AG09319 (cell line): ENCODE data around the gene MYBPC2.

ENCODE experiments used
- DNase-seq: peaks from one replicate; pipeline ENCODE4 v3.0.0-alpha.2; 2010; ENCODE audit warnings: low read depth; ENCODE audit errors: extremely low read depth
- CTCF ChIP-seq: IDR thresholded peaks from 2 replicates; pipeline ENCODE4 v1.5.1; 2011; ENCODE audit warnings: low read depth, mild to moderate bottlenecking, inconsistent platforms, low read length, moderate library complexity

MYBPC2 gene

GRCh38 chr19:50419022-50419579 lies 13.6 kb upstream of the MYBPC2 start:
- no peak for DNase-seq
- TF ChIP-seq CTCF = no peak

GRCh38 chr19:50419580-50420035 lies 13.1 kb upstream of the MYBPC2 start:
- no peak for TF ChIP-seq CTCF
- no peak for DNase-seq

DNA sequence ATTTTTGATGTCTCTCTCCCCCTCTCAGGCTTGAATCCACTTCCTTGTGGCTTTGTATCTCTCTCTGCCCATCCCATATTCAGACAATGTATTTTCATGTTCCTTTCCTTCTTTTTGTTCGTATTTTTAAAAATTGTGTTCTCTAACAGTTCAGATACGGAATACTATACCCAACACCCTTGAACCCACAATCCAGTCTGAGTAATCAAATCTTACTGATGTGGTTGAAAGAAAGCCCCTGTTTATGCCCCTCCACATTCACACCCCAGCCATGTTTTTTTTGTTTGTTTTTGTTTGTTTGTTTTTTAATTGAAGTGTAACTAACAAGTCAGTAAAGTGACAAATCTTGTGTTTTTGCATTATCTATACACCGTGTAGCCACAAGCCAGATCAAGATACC lies 12.6 kb upstream of the MYBPC2 start:
- no peak for DNase-seq
- no peak for TF ChIP-seq CTCF

DNA sequence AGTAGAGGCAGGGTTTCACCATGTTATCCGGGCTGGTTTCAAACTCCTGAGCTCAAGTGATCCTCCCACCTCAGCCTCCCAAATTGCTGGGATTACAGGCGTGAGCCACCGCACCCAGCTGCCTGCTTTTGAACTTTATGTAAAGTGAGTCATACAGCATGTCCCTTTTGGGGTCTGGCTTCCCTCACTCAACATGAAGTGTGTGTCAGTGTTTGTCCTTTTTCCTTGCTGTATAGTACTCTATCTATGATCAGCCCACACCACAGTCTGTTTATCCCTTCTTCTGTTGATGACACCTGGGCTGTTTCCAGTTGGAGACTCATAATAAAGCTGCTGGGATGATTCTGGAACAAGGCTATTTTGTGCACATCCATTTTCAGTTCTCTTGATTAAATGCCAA lies 11.9 kb upstream of the MYBPC2 start:
- TF ChIP-seq CTCF = no peak
- no peak for DNase-seq

- TF ChIP-seq CTCF = no peak
- no peak for DNase-seq
Measured at GRCh38 chr19:50422397-50423278, 10.1 kb upstream of the MYBPC2 start.

GRCh38 chr19:50423279-50424113 lies 9.2 kb upstream of the MYBPC2 start:
- TF ChIP-seq CTCF = no peak
- no peak for DNase-seq

DNA sequence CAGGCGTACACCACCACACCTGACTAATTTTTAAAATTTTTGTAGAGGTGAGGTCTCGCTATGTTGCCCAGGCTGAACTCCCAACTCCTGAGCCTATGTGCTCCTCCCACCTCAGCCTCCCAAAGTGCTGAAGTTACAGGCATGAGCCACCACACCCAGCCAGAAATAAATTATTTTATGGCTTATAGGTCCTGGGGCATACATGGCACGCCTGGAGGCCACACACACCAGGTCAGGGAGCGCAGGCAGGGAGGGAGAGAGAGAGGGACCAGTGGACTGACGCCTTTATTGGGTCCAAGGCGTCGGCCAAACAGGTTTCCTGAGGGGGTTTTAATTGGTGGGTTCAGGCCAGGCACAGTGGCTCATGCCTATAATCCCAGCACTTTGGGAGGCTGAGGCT lies 7.1 kb upstream of the MYBPC2 start:
- DNase-seq = no peak
- no peak for TF ChIP-seq CTCF
